Stimulated activated CD4-positive, alpha-beta T cell treated with anti-CD3 and anti-CD28 coated beads, Interleukin-1b, Interleukin-23, amount 100 ng/mL, for 24 hours (primary cell): ENCODE measurements around the gene FPR1.
"Not testable (repeated sequence)": the region's sequence is repeated elsewhere in the genome, so short reads cannot be mapped to it uniquely, and the experiment has no call there.

Source experiments
- DNase-seq, 4 experiments: peaks; one replicate each; pipeline ENCODE4 v3.0.0-alpha.2; 2020; ENCODE audit warnings: low read depth in 4 of 4, low spot score in 1 of 4

Gene FPR1

GRCh38 chr19:51779703-51780102 lies 28.0 kb upstream of the FPR1 start:
- DNase-seq: no peak

- no peak for DNase-seq
Observed at GRCh38 chr19:51779181-51779580, 27.5 kb upstream of the FPR1 start.

DNA sequence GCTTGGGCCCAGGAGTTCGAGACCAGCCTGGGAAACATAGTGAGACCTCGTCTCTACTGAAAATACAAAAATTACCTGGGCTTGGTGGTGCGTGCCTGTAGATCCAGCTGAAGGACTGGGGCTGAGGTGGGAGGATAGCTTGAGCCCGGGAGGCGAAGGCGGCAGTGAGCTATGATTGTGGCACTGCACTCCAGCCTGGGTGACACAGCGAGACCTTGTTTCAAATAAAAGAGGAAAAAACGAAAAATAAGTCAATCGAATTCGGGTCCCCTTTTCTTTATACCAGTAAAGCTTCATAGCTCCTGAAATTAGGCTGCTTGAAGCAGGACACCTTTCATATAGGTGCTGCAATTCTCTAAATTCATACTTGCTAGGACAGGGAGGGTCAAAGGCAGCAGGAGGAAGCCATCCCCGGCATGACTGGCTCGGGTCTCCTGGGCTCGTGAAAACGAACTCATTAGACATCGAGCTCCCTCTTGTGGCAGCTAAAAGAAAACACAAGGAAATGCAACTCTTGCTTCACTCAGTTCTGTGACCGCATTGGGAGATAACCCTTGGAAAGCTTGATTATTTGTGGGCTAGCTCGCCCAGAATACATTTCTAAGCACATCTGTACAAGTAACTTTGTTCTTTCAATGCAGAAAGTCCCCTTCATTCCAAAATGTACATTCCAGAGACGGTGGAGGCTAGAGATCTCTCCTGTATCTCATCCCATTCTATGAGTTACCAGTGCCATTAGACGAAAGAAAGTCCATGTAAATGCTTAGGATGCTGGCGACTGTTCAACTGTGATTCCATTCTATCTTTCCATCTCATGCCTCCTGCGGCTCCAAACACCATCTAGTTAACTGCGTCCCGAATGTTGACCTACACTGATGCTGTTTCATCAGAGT lies 26.1 kb upstream of the FPR1 start:
- DNase-seq: peak; percentile 2 to 18 (median 12)

DNA sequence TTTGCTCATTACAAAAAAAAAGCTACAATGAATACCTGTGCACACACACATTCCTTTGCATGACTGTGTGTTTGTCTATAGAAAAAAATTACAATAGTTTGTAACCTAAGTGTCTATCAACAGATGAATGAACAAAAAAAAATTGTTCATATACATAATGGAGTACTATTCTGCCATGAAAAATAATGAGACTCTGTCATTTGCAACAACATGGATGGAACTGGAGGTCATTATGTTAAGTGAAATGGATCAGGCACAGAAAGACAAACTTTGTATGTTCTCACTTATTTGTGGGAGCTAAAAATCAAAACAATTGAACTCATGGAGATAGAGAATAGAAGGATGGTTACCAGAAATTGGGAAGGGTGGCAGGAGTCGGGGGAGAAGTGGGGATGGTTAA lies 24.9 kb upstream of the FPR1 start:
- DNase-seq: not testable (repeated sequence)

DNA sequence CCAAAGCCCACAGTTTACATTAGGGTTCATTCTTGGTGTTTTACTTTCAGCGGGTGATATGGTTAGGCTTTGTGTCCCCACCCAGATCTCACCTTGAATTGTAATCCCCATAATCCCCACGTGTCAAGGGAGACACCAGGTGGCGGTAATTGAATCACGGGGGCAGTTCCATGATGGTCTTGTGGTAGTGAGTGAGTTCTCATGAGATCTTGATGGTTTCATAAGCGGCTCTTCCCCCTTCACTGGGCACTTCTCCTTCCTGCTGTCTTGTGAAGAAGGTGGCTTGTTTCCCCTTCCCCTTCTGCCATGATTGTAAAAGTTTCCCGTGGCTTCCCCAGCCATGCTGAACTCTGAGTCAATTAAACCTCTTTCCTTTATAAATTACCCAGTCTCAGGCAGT lies 21.3 kb upstream of the FPR1 start:
- no peak for DNase-seq

DNA sequence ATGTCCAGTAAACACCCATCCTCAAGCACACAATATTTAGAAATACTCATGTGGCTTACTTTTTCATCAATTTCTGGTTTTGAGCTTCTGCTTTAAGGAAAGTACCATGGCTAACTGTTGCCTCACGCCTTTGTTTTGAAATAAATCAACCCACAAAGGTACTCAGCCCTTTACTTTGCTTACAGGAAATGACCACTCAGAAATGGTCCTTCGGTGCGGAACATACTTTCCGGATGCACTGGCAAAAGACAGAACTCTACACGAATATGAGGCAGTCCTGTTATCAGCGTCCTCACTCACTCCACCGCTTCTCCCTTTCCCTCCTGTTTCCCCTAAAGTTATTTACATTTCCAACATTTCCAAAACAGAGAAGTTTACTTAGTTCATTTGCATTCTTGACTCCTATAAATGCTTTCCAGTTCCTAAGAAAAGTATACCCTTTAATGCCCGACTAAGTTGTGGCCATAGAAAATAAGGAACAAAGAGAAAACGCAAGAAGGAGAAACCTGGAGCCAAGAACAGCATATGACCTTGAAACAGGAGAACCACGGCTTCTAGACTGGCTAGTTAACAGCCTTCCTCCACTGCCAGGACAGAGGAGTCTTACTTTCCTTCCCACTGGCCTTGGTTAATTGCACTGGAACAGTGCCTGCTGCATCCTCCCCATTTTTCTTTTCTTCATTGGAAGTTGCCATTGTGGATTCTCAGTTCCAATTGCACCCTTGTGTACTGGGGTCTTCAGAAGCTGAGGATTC lies 19.9 kb upstream of the FPR1 start:
- DNase-seq: no peak

- no peak for DNase-seq
Observed at GRCh38 chr19:51766461-51766860, 14.8 kb upstream of the FPR1 start.

GRCh38 chr19:51765086-51765485 lies 13.4 kb upstream of the FPR1 start:
- DNase-seq: no peak

- DNase-seq: no peak
Observed at GRCh38 chr19:51761696-51762095, 10.0 kb upstream of the FPR1 start.

DNA sequence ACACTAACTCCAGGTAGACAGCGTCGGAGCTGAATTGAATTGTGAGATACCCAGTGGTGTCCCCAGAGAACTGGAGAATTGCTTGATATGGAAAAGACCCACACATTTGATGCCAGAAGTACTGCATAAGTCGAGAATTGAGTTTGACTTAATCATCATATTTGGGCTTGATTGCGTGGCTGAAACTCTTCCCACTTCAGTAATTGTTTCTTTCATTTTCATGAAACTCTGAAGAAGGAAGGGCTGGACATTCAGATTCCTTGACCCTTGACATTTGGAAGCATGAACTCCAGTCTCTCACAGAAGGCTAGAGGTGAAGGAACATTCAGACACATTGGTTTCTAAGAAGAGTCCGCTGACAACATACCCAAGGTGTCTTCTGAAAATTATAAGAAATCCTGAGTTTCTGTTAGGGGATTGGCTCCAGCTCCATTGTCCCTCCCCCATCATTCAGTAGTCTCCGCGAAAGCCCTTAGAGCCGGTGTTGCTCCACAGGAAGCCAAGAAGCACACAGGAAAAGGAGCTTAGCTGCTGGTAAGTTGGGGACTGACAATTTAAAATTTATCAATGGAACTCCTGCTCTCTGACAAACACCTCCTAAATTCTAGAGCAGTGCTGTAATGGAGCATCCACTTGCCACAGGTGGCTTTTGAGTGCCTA lies 9.1 kb upstream of the FPR1 start, which contains the start of gene FPR2:
TSS of gene FPR2 (plus strand) at position 484 of the 660 bp plus-strand sequence. CDS start 7,479 bp downstream, outside the sequence.
- DNase-seq: no peak

- DNase-seq: no peak
Observed at GRCh38 chr19:51755571-51755970, 3.9 kb upstream of the FPR1 start.

DNA sequence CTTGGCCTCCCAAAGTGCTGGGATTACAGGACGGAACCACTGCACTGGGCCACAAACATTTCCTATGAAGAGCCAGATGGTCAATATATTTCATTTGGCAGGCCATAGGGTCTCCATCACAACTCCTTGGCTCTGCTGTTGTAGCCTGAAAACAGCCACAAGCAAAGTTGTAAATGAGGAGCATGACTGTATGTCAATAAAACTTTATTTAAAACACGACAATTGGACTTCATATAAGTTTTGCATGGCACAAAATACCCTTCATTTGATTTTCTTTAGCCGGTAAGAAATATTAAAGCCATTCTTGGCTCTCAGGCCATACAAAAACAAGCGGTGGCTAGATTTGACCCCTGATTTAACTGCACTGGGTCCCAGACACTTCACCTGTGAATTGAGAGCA lies 3.1 kb upstream of the FPR1 start:
- DNase-seq: no peak

GRCh38 chr19:51754109-51754508 lies 2.4 kb upstream of the FPR1 start:
- DNase-seq: no peak

- DNase-seq: no peak
Observed at GRCh38 chr19:51750400-51751094, 1.1 kb downstream of the FPR1 start.

- no peak for DNase-seq
Observed at GRCh38 chr19:51749979-51750378, 1.7 kb downstream of the FPR1 start.

DNA sequence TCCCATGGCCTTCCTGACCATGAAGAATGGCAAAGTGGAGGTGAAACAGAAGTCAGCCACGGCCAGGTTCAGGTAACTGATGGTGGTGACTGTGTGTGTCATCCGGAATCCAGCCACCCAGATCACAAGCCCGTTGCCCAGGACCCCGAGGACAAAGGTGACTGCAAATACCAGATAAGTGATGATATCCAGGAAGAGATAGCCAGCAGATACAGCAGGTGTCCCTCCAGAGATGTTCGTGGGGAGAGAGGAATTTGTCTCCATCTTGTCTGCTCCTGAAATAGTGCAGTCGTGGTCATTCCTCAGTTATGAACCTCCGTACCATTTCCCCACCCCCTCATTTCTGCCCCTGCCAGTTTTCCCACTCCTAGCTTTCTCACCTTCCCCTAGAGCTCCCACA lies 4.9 kb downstream of the FPR1 start:
- DNase-seq: no peak

DNA sequence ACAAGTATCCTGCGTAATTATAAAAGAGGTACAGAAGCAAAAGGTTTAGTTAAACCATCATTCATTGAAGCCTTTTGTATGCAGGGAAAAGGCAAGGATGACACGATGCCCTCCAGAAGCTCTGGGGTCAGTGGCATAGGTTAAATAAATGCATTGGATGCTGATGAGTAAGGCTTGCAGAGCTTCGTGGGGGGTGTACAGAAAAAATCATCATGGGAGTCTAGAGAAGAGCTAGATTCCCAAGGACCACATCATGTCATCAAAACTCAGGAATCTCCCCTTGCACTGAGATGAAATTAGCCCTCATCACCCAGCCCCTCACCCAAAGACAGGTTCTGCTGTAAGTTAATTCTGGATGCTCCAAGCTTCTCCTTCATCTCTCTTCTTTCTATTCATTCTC lies 8.3 kb downstream of the FPR1 start:
- no peak for DNase-seq

DNA sequence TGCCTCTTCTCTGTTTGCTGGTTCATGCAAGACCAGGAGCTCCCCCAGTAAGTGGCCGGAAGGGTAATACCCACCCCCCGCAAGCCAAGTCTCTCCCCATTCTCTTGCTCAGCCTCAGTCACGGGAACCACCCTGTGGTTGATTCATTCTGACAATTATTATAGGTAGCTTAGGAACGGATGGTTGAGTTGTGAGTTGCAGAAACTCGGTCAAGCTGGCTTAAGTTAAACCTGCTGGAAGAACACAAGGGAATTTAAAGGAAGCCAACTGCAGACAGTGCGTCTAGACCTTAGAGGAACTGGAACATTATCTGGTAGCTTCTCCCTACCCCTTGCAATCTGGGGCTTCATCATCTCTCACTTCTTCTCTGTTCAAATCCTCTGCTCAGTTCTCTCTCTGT lies 8.9 kb downstream of the FPR1 start:
- DNase-seq: no peak

- no peak for DNase-seq
Observed at GRCh38 chr19:51740356-51740755, 11.3 kb downstream of the FPR1 start.

- DNase-seq: no peak
Observed at GRCh38 chr19:51739466-51740213, 12.0 kb downstream of the FPR1 start.
